HG03139 (cell line): ENCODE data around the gene CLDN5.

Experiments used
- ATAC-seq: cut with Tn5 transposase; IDR thresholded peaks from one replicate; pipeline ENCODE4 v1.9.1; 2021; ENCODE audit not compliant: unreplicated experiment

Gene CLDN5

DNA sequence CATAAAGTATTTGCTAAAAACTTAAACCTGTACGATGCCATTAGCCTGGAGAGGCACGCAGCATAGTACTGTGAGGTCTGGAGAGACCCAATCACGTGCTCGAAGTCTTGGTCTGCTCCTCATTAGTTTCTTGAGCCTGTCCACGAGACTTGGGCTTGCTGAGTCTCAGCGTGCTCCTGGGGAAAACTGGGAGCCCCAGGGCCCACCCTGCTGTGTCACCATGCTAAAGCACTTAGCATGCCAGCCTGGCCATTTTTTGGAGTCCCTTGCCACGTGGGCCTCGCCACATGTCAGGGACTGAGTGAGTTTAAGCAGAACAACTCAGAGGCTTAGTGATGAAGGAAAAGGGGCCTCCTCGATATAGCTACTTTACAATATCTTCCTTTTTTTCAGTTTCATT is 41.9 kb downstream of the CLDN5 start:
- ATAC-seq, result no peak

DNA sequence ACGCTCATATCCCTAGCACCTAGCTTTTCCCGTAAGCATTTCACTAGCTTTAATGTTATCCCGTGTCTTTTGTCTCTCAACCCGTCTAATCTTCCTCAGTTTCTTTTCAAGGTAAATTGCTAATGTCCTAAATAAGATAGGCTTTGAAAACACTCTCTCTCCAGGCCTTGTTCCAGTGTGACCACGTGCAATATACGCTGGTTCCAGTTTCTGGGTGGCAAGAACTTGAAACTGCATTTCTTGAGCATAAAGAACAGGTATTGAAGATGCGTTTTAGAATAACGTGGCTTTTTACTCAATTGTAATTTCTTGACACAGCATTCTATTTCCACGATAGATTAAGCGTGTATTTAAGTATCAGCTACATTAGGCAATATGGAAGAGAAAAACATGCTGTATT is 43.4 kb downstream of the CLDN5 start:
- no peak for ATAC-seq

DNA sequence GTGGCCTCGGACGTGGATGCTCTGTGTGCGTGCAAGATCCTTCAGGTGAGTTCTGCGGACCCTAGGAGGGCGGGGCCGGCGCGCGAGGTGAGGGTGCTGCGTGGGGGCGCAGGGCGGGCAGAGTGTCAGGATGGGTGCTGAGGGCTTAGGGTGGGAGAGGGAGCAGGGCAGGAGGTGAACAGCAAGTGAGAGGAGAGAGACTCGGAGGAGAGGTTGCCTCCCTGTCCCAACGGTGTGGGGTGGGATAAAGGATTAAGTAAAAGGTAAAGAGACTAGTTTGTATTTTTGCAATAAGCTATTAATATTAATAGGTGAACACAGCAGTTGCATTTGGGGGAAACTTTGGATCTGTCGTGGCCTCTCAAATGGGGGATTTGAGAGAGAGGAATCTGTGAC is 44.0 kb downstream of the CLDN5 start:
- no peak for ATAC-seq

DNA sequence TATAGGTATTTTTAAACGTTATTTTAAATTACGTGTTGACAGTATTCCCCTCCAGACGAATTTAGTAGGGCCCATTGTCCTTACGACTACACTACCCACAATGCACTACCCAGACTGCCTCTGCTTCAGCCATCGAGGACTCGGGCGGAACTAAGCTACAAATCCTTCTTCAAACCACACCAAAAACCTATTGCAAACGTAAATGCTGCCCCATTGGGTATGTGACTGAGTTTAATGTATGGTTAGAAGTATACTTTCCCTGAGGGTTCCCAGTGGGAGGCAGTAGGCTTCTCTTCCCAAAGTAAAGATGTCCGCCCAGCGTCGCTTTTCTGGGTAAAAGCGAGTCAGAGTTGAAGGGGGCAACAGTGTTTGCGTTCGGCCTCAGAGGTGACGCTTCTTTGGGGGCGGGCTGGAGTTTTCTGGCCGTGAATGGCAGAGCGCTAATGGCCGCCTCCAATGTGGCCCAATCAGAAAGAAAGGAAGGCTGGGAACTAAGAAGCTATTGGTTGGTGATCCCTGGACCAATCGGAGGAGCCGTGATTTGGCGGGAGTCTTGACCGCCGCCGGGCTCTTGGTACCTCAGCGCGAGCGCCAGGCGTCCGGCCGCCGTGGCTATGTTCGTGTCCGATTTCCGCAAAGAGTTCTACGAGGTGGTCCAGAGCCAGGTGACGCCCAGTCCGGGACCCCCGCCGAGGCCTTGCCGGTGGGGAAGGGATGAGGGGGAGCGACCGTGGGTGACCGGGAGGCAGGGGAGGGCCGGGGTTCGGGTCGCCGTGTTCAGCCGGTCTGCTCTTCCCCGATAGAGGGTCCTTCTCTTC is 44.6 kb downstream of the CLDN5 start, which contains the start of gene CDC45:
Gene CDC45, plus strand, starts transcription at position 566 of the 818 bp plus-strand sequence. Its CDS starts 49 bp downstream, at position 615.
- ATAC-seq, result peak; percentile 86

DNA sequence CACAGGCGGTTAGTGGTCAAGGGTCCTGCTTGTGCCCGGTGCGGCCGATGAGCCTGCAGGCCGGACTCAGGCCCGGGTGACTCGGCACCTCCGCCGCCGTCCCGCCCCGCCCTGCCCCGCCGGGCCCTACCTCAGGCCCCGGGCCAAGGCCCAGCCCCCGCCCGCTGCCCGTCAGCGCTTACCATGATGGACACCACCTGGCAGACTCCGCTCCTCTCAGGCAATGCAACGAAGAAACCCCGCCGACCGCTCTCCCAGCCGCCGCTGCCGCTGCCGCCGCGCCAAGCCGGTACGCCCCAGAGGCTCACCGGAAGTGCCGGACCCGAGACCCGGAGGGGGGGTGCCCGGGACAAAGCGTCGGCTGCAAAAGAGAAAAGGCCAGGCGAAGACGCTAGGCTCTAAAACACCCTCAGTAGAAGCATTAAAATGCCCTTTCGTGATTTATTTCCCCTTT is 45.3 kb downstream of the CLDN5 start, which contains the start of gene UFD1:
Gene UFD1, minus strand, starts transcription at position 293 of the 454 bp plus-strand sequence. Its CDS starts 108 bp downstream, at position 185.
- ATAC-seq, result peak; percentile 37

DNA sequence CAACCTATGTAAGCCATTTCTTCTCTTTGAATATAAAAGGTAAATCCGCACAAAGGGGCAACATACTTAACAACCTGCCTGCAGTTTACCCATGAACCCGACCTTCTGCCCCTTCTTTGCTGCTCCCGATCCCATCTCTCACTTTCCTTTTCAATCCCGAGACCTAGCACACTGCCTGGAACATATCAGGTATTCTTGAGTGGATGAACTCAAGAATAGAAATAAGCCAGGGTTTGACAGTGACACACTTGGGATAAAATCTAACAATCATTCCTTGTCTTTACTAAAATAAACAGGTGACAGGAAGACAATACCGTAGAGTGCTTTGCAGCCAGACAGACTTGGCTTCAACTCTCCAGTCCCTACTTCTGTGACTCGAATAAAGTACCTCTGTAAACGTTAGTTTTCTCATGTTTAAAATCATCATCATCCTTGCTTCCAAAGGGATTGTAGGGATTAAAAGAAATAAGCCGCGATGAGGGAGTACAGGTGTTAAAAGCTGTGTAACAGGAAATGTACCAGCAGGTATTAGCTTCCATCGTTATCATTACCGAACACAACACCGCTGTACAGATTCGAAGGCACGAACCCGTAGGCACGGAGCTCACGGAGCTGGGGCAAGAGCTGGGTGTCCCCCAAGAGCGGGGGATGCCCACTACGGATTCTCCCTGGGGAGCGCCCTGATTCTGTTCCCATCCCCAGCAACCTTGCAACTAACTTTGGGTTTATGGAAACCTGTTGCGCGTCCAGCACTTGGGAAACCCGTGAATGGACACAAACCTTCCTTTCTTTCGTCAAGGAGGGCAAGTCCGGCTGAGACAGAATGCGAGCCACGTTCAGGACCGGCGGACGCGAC is 45.9 kb downstream of the CLDN5 start:
- ATAC-seq, result no peak

DNA sequence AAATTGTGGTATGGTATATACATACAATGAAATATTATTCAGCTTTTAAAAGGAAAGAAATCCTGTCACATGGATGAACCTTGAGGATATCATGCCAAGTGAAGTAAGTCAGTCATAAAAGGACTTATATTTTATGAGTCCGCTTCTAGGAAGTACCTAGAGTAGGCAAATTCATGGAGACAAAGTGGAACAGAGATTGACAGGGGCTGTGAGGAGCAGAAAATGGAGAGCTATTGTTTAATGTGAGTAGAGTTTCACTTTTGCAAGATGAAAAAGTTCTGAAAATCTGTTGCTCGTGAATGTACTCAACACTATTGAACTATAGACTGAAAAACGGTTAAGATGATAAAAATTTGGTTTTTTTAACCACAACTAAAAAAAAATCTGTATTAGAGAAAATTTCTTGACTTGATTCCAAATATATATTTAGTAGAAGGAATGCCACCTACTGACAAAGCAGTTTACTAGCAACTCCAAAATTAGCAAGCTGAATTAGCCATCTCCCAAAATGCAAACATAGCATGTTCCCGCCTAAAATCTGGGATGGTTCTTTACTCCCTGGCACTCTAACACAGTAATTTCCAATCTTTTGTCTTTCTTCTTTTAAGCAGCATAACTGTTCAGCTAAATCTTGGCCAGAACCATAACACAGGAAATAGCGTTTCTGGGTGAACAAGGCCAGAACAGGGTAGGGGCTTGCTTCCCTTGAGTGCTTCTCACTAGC is 46.7 kb downstream of the CLDN5 start:
- ATAC-seq, result no peak

DNA sequence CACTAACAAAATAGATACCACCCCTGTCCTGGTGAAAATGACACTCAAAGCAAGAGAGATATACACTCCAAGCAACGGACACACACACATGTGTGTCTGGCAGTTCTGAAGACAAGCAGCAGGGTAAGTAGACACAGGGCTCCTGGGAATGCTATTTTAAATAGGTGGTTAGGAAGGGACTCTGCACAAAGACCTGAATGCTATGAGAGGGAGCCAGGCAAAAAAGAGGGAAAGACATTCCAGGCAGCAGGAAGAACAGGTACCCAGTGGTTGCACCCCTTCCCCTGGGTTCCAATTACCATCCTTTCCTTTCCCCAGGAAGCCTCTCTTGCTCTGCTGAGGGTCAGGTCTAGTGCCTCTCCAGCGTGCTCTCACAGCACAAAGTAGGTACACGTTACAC is 48.2 kb downstream of the CLDN5 start:
- ATAC-seq, result no peak

DNA sequence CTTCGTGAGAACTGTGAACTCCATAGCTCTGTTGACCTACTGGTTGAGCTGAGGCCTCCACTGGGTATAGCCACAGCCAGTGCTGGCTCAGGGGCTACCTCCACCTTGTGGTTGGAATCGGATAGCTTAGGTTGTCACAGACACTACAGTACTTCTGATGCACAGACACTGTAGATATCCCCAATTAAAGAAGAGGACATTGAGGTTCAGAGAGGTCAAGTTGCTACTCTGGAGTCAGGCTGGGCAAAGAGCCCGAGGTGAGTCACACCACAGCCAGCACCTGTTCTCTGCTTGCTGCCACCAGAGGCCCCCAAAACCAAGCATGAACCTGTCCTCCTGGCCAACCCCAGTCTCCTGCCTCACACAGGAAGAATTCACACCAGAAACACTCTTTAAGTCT is 50.6 kb downstream of the CLDN5 start:
- ATAC-seq, result no peak
